ENCODE results near the gene NRP2.

DNA sequence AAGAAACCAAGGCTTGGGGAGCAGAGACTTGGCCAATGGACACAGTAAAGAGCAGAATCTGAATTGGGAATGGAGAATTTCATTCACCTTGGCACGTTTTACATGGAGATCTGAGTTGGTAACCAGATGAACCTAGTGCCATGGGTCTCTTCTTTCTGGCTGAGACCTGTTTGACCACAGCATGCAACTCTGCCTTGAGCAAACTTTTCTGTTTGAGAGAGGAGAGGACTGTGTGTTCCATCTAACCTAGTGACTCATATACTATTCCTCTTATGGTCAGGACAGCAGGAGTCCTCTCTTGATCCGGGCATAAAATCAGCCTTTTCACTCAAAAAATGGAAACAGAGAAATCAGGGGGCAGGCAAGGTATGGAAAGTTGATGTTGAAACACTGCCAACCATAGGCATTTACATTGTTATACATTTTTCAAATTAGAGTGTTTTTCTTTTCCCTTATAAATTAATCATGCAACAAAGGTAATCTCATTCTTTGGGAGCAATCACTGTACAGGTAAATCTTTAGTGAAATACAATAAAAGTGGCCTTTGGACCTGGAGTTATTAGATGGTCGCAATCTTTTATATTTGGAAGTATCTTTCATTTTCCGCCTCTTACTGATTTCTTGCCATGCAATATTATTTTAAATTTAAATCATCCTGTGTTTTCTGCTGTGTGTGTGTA, 86.7 kb downstream of the NRP2 start:
- no peak for TF ChIP-seq CTCF (IDR thresholded peaks at IDR 0.05)
- TF ChIP-seq EP300 (IDR thresholded peaks at IDR 0.05) = no peak
